ENCODE measurements around the gene LHFPL3.

GRCh38 chr7:104922182-104923009 lies 594.0 kb downstream of the LHFPL3 start:
- TF ChIP-seq, protein P1, sequence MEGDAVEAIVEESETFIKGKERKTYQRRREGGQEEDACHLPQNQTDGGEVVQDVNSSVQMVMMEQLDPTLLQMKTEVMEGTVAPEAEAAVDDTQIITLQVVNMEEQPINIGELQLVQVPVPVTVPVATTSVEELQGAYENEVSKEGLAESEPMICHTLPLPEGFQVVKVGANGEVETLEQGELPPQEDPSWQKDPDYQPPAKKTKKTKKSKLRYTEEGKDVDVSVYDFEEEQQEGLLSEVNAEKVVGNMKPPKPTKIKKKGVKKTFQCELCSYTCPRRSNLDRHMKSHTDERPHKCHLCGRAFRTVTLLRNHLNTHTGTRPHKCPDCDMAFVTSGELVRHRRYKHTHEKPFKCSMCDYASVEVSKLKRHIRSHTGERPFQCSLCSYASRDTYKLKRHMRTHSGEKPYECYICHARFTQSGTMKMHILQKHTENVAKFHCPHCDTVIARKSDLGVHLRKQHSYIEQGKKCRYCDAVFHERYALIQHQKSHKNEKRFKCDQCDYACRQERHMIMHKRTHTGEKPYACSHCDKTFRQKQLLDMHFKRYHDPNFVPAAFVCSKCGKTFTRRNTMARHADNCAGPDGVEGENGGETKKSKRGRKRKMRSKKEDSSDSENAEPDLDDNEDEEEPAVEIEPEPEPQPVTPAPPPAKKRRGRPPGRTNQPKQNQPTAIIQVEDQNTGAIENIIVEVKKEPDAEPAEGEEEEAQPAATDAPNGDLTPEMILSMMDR (IDR thresholded peaks at IDR 0.05), result no peak
- no peak for TF ChIP-seq POLR2A (IDR thresholded peaks at IDR 0.05)

All from thyroid gland (tissue), 4 donors.